Upper lobe of left lung (tissue), 4 donors: ENCODE data around the gene MTHFD2L.

ENCODE experiments used
- POLR2AphosphoS5 ChIP-seq, 2 donors: sonication (generic); formaldehyde crosslinking; IDR thresholded peaks; one replicate each; pipeline ENCODE4 v1.5.1; 2017; ENCODE audit warnings: antibody characterized with exemption in 2 of 2
- TF ChIP-seq, protein P1 (sequence below), 6 experiments: fragments of 450-650 bp in 4 of 6; fragments of 200-600 bp in 2 of 6; sonication (generic) in 2 of 6; IDR thresholded peaks; one replicate each; pipeline ENCODE4 v1.5.1; 2016 to 2019; ENCODE audit warnings: antibody characterized with exemption in 6 of 6

DNA sequence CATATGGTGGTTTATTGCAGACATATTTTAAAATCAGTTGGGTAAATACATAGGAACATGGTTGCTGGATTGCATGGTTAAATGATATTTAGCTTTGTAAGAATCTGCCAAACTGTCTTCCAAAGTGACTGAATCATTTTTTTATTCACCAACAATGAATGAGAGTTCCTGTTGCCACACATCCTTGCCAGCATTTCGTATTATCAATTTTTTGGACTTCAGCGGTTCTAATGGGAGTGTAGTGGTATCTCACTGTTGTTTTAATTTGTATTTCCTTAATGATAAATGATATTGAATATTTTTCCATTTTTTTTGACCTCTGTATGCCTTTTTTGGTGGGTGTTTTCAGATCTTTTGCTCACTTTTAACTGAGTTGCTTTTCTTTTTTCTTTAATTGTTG lies 1.4 kb upstream of the MTHFD2L start:
- no peak for TF ChIP-seq POLR2AphosphoS5 (IDR thresholded peaks at IDR 0.05)
- TF ChIP-seq, protein P1, sequence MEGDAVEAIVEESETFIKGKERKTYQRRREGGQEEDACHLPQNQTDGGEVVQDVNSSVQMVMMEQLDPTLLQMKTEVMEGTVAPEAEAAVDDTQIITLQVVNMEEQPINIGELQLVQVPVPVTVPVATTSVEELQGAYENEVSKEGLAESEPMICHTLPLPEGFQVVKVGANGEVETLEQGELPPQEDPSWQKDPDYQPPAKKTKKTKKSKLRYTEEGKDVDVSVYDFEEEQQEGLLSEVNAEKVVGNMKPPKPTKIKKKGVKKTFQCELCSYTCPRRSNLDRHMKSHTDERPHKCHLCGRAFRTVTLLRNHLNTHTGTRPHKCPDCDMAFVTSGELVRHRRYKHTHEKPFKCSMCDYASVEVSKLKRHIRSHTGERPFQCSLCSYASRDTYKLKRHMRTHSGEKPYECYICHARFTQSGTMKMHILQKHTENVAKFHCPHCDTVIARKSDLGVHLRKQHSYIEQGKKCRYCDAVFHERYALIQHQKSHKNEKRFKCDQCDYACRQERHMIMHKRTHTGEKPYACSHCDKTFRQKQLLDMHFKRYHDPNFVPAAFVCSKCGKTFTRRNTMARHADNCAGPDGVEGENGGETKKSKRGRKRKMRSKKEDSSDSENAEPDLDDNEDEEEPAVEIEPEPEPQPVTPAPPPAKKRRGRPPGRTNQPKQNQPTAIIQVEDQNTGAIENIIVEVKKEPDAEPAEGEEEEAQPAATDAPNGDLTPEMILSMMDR (IDR thresholded peaks at IDR 0.05), result no peak
